Lung (tissue), 12 donors: Measurements from ENCODE around the gene PHLPP1. TPM values are rescaled to one million over a fixed set of nuclear protein-coding genes. Genes with fewer than 3 reads are reported as not detected.

Source experiments
- ATAC-seq: fragments of 200-7000 bp; cut with Tn5 transposase; one replicate; pipeline ENCODE4 v1.9.1; 2020; ENCODE audit warnings: moderate number of reproducible peaks; ENCODE audit not compliant: insufficient read depth, low FRiP score
- DNase-seq, 3 donors: peaks; one replicate each; pipeline ENCODE4 v3.0.0-alpha.2; 2013 to 2017
- H3K27ac ChIP-seq, 2 donors: one replicate each; pipeline ENCODE4 v1.5.1; 2013; ENCODE audit warnings: mild to moderate bottlenecking in 2 of 2, moderate library complexity in 2 of 2, control low read depth in 1 of 2, inconsistent platforms in 1 of 2, low read depth in 1 of 2, low read length in 1 of 2
- H3K27me3 ChIP-seq, 3 donors: one replicate each; pipeline ENCODE4 v1.5.1; 2013; ENCODE audit warnings: low read length in 2 of 3; ENCODE audit not compliant: control insufficient read depth in 3 of 3, insufficient read depth in 3 of 3
- H3K36me3 ChIP-seq, 4 donors: one replicate each; pipeline ENCODE4 v1.5.1; 2013; ENCODE audit warnings: low read length in 4 of 4, mild to moderate bottlenecking in 1 of 4, moderate library complexity in 1 of 4; ENCODE audit not compliant: control insufficient read depth in 4 of 4, insufficient read depth in 4 of 4
- H3K4me1 ChIP-seq, 5 donors: one replicate each; pipeline ENCODE4 v1.5.1; 2013; ENCODE audit warnings: low read length in 5 of 5, mild to moderate bottlenecking in 2 of 5, moderate library complexity in 1 of 5; ENCODE audit not compliant: control insufficient read depth in 5 of 5, insufficient read depth in 5 of 5
- H3K4me3 ChIP-seq: one replicate; pipeline ENCODE4 v1.5.1; 2013; ENCODE audit warnings: mild to moderate bottlenecking, control low read depth, moderate library complexity
- H3K9ac ChIP-seq, 2 donors: one replicate each; pipeline ENCODE4 v1.5.1; 2013; ENCODE audit warnings: low read length in 2 of 2, control low read depth in 1 of 2; ENCODE audit not compliant: insufficient read depth in 1 of 2
- H3K9me3 ChIP-seq, 4 donors: one replicate each; pipeline ENCODE4 v1.5.1; 2013; ENCODE audit warnings: low read length in 3 of 4, mild to moderate bottlenecking in 1 of 4, moderate library complexity in 1 of 4; ENCODE audit not compliant: control insufficient read depth in 4 of 4, insufficient read depth in 3 of 4
- WGBS, 2 donors: extraction: QIAGEN DNeasy Blood & Tissue Kit; methylation state at CpG; one replicate each; pipeline ENCODE4 v1.1.7; 2013; 5-methylcytosine and 5-hydroxymethylcytosine counted together
- polyA plus RNA-seq, 2 donors: library from polyadenylated mRNA; stranded (reverse); fragments of 200-250 nt; gene quantifications; one replicate each; pipeline ENCODE4 v1.2.1, GENCODE V29; 2013
- total RNA-seq, 2 donors: library from RNA; depleted of rRNA in 1 of 2; stranded (reverse); fragments of >200 nt in 1 of 2; gene quantifications; one replicate each; pipeline ENCODE4 v1.2.1, GENCODE V29; 2014 to 2021
- TF ChIP-seq, protein P1 (sequence below): IDR thresholded peaks from 2 replicates; pipeline ENCODE4 v1.5.1; 2012; ENCODE audit warnings: mild to moderate bottlenecking; ENCODE audit errors: control extremely low read depth, extremely low read depth
- donor health status: control.
- donor health status: control.
- donor health status: Bipolar disorder and iron deficiency.
- donor health status: healthy.
- donor health status: DM: yes; HTN: yes; CAD: no.

The PHLPP1 gene
- total and polyA plus RNA-seq, 4 donors = 2.3 to 29.2 (median 7.9) TPM

DNA sequence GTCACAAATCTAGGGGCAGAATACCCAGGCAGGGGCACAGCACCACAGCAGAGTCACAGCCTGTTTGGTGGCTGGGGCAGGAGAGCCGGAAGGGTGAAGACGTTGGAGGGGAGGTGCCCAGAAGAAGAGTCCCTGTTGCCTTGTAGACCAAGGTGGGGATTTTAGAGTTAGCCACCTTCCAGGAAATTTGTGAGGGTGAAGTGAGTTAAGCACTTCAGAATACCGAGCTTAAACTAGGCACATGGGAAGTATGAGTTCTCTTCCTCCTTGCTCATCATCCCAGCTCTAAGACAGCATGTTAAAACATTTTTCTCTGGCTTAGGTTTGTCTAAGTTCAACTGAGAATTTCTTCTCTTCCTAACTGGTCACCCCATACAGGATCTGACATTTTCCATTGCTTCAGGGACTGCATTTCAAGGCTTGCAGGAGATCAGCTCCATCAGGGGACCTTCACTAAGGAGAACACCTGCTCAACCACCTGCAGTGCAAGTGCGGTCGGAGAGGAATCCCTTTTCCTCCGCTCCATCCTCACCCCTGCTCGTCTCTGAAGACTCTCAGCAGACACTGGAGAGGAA lies 26.5 kb upstream of the PHLPP1 start:
- ATAC-seq = no peak
- H3K9ac ChIP-seq = no peak overlapping the region
- no peaks in the 10 kb centered on the region for H3K36me3 ChIP-seq
- TF ChIP-seq, protein P1, sequence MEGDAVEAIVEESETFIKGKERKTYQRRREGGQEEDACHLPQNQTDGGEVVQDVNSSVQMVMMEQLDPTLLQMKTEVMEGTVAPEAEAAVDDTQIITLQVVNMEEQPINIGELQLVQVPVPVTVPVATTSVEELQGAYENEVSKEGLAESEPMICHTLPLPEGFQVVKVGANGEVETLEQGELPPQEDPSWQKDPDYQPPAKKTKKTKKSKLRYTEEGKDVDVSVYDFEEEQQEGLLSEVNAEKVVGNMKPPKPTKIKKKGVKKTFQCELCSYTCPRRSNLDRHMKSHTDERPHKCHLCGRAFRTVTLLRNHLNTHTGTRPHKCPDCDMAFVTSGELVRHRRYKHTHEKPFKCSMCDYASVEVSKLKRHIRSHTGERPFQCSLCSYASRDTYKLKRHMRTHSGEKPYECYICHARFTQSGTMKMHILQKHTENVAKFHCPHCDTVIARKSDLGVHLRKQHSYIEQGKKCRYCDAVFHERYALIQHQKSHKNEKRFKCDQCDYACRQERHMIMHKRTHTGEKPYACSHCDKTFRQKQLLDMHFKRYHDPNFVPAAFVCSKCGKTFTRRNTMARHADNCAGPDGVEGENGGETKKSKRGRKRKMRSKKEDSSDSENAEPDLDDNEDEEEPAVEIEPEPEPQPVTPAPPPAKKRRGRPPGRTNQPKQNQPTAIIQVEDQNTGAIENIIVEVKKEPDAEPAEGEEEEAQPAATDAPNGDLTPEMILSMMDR = no peak
- no peaks in the 10 kb centered on the region for H3K4me1 ChIP-seq
- no peak overlapping the region for H3K27ac ChIP-seq
- no peaks in the 10 kb centered on the region for H3K27me3 ChIP-seq
- H3K9me3 ChIP-seq = peaks cover 0 to 23% (median 3%) of the 10 kb centered on the region in 4 donors
- WGBS, 2 donors = 93 to 96% methylated on average over 7 of the region's 7 CpGs
- DNase-seq = no peak
- no peak overlapping the region for H3K4me3 ChIP-seq

DNA sequence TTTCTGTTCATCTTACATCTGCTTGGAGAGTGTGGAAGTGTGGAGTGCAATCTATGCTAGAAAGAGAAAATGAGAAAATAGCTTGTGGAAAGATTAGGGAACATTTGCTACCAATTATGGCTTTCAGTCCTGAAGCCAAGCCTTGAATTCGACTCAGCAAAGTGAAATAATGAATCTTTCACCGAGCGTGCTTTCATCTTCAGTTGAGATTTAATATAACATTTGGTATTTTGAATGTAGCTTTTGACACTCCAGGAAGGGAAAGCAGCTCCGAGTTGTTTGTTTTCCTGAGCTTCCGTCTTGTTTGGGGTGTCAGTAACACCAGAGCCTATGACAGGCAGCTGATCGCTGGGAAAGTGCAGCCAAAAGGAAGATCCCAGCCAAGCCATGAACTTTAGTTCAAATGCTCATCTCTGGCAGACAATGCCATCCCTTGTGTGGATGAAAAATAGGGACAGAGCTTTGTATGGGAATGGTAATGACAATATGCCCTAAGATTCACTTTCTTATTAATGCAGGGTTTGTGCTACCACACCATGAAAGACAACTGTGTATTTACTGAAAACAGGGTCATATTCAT lies 25.0 kb upstream of the PHLPP1 start:
- no peak overlapping the region for H3K4me3 ChIP-seq
- DNase-seq = no peak
- H3K9ac ChIP-seq = no peak overlapping the region

DNA sequence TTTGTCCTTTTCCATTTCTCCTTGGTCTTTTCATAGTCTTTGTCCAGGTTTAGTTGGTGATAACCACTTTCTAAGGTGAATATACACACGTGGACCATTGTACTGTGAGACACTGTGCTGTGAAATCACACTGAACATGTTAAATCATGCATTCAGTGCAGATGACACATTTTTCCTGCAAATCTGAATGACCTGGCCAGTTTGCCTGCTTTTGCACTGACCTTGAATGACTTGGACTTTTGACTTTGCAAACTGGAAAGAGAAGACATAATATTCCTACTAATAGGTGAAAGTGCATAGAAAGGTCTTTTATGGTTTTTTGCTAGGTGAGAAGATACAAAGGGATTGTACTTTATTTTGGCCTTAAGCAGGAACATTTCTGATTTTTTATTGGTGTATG lies 21.7 kb upstream of the PHLPP1 start:
- H3K4me1 ChIP-seq = no peaks in the 10 kb centered on the region
- WGBS, 2 donors = 81% methylated on average over 1 of the region's 1 CpG
- ATAC-seq = no peak

More for the DNA sequence above, 25.0 kb upstream of the PHLPP1 start:
- TF ChIP-seq, protein P1 = no peak
- Histone ChIP-seq H3K9me3 (peaks cover 0 to 23% (median 3%) of the 10 kb centered on the region in 4 donors), H3K27ac (no peak overlapping the region), H3K27me3 (no peaks in the 10 kb centered on the region), H3K36me3 (no peaks in the 10 kb centered on the region), H3K4me1 (no peaks in the 10 kb centered on the region)
- no peak for ATAC-seq
- WGBS, 2 donors = 76 to 86% methylated on average over 6 of the region's 6 CpGs

More for the DNA sequence above, 21.7 kb upstream of the PHLPP1 start:
- DNase-seq = no peak
- H3K36me3 ChIP-seq = no peaks in the 10 kb centered on the region
- no peak overlapping the region for H3K27ac ChIP-seq
- no peaks in the 10 kb centered on the region for H3K27me3 ChIP-seq
- H3K9ac ChIP-seq = no peak overlapping the region
- TF ChIP-seq, protein P1 = no peak
- peaks cover 0 to 12% (median 0%) of the 10 kb centered on the region in 4 donors for H3K9me3 ChIP-seq
- H3K4me3 ChIP-seq = no peak overlapping the region
